Measurements from ENCODE around the gene TM2D1. TPM values are rescaled to one million over a fixed set of nuclear protein-coding genes. Genes with fewer than 3 reads are reported as not detected.
"Not testable (repeated sequence)": the region's sequence is repeated elsewhere in the genome, so short reads cannot be mapped to it uniquely, and the experiment has no call there.

Gene TM2D1
- total RNA-seq = 48.8 and 65.6 TPM in 2 replicates

- DNase-seq = peak; percentile 92
These were observed at the start of gene TM2D1 for GRCh38 chr1:61724813-61725694. Gene TM2D1, minus strand, starts transcription at chr1:61725141. Its CDS starts 21 bp downstream, at chr1:61725120.

DNA sequence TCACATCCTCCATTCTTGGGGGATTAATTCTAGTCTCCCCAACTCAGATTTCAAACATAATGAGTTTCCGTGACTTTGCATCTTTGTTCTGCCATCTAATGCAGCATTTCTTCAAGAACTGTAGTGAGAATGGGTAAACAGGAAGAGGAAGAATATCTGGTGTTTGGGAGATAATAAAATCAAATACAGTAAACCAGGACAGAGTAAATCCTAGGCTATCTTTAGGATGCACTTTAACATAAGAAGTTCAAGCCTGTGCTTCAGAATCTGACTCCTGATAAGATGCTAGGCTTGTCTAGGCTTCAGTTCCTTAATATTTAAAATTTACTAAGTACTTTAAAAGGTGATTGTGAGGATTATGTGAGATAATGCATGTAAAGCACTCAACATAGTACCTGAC is 45.2 kb upstream of the TM2D1 start:
- DNase-seq = no peak

- DNase-seq = no peak
These were observed 33.0 kb upstream of the TM2D1 start for GRCh38 chr1:61757950-61758349.

- DNase-seq = no peak
These were observed 31.8 kb upstream of the TM2D1 start for GRCh38 chr1:61756773-61757172.

DNA sequence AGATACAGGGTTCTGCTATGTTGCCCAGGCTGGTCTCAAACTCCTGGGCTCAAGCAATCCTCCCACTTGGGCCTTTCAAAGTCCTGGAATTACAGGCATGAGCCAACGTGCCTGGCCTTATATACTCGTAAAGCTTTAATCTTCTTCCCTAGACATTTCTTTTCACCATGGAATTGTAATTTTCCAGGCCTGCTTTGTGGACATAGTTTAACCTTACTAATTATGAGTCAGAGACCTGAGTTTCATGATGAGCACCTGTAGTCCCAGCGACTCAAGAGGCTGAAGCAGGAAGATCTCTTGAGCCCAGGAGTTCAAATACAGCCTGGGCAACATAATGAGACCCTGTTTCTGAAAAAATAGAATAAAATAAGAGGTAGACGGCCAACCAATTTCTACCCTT is 29.6 kb upstream of the TM2D1 start:
- DNase-seq = no peak

DNA sequence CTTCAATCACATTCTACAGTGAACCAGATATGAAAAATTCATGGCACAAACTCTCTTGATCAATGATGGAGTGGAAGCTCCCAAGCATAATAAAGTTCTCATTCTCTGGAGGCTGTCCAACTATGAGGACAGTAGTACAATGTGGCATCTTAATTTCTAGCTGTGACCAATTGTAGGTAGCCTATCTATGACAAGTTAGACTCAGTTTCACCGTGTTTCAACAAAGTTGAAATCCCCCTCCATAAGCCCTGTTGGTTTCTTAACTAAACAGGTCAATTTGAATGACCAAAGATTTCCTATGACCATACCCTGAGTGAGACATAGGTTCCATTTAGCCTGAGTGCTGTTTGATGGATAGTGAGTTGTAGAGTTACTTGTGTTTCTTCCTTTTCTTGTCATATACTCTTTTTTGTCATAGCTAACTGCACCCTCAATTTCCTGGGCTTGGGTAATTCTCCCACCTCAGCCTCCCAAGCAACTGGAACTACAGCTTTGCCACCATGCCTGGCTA is 29.1 kb upstream of the TM2D1 start:
- no peak for DNase-seq

- no peak for DNase-seq
These were observed 28.0 kb upstream of the TM2D1 start for GRCh38 chr1:61752921-61753389.

DNA sequence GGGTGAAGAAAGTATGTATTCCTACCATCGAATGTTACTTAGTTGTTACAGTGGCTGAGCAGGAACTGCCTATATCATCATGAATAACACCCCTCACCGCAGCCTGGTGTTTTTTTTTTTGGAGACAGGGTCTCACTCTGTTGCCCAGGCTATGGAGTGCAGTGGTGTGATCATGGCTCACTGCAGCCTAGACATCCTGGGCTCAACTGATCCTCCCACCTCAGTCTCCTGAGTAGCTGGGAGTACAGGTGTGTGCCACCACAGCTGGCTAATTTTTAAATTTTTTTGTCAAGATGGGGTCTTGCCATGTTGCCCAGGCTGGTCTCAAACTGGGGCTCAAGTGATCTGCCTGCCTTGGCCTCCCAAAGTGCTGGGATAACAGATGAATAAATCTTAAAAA is 24.6 kb upstream of the TM2D1 start:
- no peak for DNase-seq

GRCh38 chr1:61748566-61748965 is 23.6 kb upstream of the TM2D1 start:
- no peak for DNase-seq

DNA sequence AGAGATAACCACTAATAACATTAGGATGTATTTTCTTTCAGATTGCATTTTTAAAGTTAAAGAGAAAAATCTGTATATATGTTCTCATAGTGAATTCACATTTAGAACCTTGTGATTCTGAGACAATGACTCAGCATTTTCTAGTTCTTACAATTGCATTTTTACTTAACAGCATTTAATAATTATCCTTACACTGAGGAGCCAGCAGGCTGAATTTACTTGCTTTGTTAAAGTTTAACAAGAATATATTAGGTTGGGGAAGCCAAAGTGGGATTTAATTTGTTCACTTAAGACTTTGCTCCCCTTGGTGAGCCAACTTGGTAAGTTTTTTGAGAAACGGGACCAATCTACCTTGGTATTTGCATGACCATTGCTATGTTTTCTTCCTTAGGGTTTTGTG is 21.9 kb upstream of the TM2D1 start:
- no peak for DNase-seq

DNA sequence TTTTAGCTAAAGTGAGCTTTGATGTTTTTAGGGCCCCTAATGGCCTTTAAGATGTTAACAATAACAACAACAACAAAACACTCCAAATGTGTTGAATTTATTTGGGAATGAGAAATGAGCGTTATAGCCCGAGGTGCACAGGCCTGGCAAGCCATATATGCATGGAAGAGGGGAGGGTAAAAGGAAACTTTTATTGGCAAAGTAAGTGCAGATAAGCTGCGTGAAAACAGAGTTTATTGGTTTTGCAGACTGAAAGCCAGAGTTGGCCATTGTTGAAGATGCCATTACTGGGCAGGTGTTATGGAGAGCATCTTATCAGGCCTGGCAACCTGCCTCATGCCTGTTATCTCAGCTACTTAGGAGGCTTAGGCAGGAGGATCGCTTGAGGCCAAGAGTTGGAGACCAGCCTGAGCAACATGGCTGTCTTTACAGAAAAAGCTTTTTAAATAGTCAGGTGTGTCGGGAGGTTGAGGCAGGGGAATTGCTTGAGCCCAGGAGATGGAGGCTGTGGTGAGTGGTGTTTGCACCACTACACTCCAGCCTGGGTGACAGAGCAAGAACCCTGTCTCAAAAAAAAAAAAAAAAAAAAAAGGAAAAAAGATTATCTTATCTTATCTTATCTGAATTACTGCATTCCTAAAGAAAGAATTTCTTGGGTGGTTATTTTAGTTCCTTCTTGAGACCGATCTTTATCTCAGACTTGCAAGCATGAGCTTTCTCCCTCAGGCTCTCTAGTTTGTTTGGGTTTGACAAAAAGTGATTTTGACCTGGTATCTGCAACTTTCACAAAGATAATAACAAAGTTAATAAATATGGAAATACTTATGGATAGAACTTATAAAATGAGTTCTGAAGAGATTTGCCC is 19.0 kb upstream of the TM2D1 start:
- DNase-seq = no peak

GRCh38 chr1:61743431-61743705 is 18.4 kb upstream of the TM2D1 start:
- DNase-seq = no peak

DNA sequence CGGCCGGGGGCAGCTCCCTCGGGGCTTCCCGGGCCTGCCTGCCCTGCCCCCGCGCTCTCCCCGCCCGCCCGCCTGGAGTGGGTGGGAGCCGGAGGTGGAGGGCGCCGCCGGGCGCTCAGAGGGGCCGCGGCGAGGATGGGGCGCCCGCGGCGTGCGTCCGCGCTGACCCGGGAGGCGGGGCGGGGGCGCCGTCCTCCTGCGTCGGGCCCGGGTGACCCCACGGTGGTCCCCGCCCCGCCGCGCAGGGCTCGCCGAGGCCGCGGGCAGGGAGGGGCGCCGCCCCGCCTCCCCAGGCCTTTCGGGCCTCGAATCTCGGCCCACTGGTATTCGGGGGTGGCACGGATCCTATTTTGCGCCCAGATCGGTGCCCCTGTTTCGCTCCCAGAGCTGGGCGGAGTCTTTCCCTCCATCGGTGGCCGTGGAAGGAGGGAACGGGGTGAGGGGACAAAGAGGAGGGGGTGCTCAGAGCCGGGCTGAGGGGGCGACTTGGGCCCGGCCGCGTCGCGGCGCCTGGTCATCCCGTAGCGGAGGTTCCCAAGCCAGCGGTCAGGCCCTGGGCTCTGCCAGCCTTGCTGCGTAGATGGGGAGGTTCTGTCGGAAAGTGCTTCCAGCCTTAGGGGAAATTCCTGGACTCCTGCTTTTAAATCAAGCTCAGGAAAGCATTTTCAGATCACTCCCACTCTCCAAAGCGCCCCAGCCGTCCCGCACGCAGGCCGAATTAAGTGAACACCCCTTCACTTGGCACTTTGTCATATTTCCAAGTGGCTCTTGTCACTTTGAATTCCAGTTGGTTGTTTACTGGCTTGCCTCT is 17.9 kb upstream of the TM2D1 start:
- DNase-seq = peak; percentile 54

DNA sequence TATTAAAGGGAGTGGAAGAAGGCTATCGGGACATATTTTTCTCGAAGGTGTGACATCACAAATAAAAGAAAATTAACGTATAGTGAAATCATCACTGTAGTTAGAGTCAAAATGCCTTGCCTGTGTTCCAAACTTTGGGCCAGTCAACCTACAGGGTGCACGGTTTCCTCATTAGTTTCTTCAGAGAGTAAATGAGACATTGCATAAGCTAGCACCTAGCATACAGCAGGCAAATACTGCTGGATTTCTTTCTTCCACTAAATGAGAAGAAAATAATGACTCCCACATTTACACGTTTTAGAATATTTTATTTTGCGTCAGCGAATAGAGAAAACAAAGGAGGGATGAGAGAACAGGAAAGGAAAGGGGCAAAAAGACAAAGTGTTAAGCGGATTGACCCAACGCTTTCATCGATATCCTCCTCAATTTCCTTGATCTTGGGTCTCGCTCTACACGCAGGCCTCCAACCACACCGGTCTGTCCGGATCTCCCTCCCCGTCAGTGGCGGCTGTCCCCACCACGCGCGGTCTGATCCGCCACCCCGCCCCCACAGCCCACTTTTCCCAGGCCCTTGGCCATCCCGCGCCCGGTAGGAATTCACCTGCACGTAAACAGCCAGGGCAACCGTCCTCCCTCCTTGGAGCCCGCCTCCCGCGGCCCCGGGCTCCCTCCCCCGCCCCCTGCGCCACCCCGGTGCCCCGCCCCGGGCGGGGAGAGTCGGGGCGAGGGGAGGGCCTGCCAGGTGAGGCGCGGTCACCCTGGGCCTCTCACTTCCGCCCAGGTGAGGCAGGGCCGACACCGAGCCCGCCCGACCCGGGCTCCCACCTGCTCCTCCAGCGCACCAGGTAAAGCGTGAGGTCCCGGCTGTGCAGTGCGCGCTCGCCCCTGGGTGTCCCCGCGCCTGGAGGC is 17.0 kb upstream of the TM2D1 start, which contains the start of gene PATJ:
Gene PATJ (plus strand): TSS at position 770 of the 909 bp plus-strand sequence. CDS start 20,413 bp downstream, outside the sequence.
- DNase-seq = peak; percentile 29

DNA sequence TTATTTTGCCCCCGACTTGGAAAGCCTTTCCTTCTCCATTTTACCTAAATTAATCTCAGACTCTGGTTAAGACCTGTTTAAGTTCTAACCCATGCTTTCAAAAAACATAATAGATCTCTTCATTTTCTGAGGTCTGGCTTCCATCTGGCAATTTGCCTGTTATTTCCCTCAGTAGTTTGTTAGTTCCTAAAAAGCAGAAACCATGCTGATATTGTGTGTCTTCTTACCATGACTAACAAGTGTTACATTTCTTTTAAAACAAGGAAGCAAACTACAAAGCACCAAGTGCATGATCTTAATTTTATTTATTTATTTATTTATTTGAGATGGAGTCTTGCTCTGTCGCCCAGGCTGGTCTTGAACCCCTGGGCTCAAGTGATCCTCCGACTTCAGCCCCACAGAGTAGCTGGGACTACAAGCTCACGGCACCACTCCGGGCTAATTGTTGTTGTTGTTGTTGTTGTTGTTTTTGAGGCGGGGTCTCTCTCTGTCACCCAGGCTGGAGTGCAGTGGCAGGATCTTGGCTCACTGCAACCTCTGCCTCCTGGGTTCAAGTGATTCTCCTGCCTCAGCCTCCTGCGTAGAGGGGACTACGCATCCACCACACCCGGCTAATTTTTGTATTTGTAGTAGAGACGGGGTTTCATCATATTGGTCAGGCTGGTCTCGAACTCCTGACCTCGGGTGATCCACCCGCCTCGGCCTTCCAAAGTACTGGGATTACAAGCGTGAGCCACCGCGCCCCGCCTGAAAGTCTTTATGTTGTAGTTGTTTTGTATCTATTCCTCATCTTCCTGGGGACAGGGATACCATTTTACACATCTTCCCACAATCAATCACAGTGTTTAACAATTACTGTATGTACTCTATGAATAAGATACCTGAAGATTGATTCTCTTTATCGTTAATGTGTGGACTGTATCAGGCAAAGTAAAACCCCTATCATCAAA is 16.1 kb upstream of the TM2D1 start:
- no peak for DNase-seq

- no peak for DNase-seq
These were observed 7.8 kb upstream of the TM2D1 start for GRCh38 chr1:61732726-61733125.

GRCh38 chr1:61730679-61731078 is 5.7 kb upstream of the TM2D1 start:
- not testable (repeated sequence) for DNase-seq

DNA sequence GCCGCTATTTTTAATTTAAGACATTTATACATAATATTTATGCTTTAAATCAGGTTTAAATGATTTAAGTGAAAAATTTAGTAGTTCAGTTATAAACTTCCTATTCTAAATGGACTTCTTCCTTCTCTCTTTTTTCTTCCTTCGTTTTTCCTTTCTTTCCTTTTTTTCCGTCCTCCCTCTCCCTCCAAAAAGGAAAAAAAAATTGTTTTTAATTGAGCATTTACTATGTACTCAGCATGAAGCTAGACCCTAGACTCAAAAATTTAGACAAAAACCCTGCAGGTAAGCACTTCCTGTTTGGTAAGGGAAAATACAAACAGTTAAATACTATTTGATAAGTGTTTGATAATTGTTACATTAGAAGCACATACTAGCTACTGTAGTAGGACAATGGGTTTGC is 2.6 kb upstream of the TM2D1 start:
- DNase-seq = no peak

DNA sequence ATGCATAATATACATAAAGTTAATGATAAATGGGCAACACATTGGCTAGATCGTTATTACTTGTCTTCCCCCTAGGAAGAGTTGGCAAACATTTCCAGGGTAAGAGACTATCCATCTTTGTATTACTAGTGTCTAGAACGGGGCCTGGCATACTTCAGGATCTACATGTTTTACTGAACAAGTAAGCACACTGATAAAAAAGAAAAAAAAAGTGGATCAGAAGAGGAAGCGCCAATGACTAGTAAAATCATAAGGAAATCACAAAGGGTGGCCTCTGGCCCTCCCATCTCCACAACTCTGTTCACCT is 482 bp downstream of the TM2D1 start:
- peak; percentile 26 for DNase-seq

DNA sequence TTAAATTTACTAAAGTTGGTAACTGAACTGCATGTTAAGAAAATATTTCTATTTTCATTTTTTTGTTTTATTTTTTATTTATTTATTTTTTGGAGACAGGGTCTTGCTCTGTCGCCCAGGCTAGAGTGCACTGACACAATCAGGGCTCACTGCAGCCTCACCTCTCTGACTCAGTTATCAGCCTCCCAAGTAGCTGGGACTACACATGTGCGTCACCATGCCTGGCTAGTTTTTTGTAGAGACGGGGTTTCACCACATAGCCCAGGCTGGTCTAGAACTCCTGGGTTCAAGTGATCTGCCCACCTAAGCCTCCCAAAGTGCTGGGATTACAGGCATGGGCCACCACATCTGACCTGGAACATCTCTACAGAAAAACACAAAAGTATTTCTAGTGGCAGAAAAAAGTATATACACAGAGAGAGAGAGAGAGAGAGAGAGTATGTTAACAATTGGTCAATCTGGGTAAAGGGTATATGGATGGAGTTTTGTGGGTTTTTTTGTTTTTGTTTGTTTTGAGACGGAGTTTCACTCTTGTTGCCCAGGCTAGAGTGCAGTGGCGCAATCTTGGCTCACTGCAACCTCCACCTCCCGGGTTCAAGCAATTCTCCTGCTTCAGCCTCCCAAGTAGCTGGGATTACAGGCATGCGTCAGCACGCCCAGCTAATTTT is 5.8 kb downstream of the TM2D1 start:
- DNase-seq = not testable (repeated sequence)

Measured in dermis blood vessel endothelial cell (primary cell).